K562 (cell line): ENCODE measurements around the gene TNPO2. TPM values are rescaled to one million over a fixed set of nuclear protein-coding genes. Genes with fewer than 3 reads are reported as not detected.

ENCODE experiments used
- ATF1 ChIP-seq, 2 experiments: fragments of 450-650 bp in 1 of 2; IDR thresholded peaks; 2 replicates each; pipeline ENCODE4 v1.6.1; 2016; ENCODE audit warnings: missing compliant biosample characterization in 1 of 2, missing genetic modification characterization in 1 of 2
- BHLHE40 ChIP-seq: IDR thresholded peaks from 2 replicates; pipeline ENCODE4 v1.6.1; 2011; ENCODE audit warnings: low read length, improper control_type of control experiment
- CXXC5 ChIP-seq: fragments of 250-450 bp; sonication (Bioruptor Pico); IDR thresholded peaks from 2 replicates; pipeline ENCODE4 v1.8.0; 2022; ENCODE audit warnings: inconsistent platforms, mild to moderate bottlenecking, moderate library complexity
- ESRRA ChIP-seq: fragments of 450-650 bp; IDR thresholded peaks from 2 replicates; pipeline ENCODE4 v1.6.1; 2014; ENCODE audit warnings: low read depth, mild to moderate bottlenecking, moderate library complexity, borderline replicate concordance
- FOXJ2 ChIP-seq: fragments of 200-800 bp; sonication (Bioruptor generic); IDR thresholded peaks from 2 replicates; pipeline ENCODE4 v1.6.1; 2016; ENCODE audit warnings: missing genetic modification characterization, missing compliant biosample characterization
- FOXK2 ChIP-seq, 2 experiments: fragments of 450-650 bp; IDR thresholded peaks in 1 of 2; conservative IDR thresholded peaks in 1 of 2; 2 replicates each; pipeline ENCODE4 v1.6.1; 2016; ENCODE audit warnings: low read depth in 2 of 2, mild to moderate bottlenecking in 1 of 2
- KAT7 ChIP-seq: sonication (generic); formaldehyde crosslinking; IDR thresholded peaks from 2 replicates; pipeline ENCODE4 v1.8.0; 2022; ENCODE audit warnings: missing genetic modification reagents, mild to moderate bottlenecking, borderline replicate concordance
- KDM5B ChIP-seq: fragments of 200-600 bp; sonication (generic); IDR thresholded peaks from 2 replicates; pipeline ENCODE4 v1.6.1; 2012; ENCODE audit warnings: low read depth, mild to moderate bottlenecking, moderate library complexity, low read length, control low read depth, inconsistent platforms; ENCODE audit not compliant: insufficient replicate concordance
- PHF8 ChIP-seq: fragments of 200-600 bp; sonication (generic); IDR thresholded peaks from 2 replicates; pipeline ENCODE4 v1.6.1; 2012; ENCODE audit warnings: mixed run types, mild to moderate bottlenecking, inconsistent platforms, low read length, moderate library complexity, borderline replicate concordance
- POLR2H ChIP-seq: IDR thresholded peaks from 2 replicates; pipeline ENCODE4 v1.6.1; 2016; ENCODE audit warnings: missing genetic modification characterization, low read depth, mild to moderate bottlenecking, control low read depth, missing compliant biosample characterization, moderate library complexity
- RFX1 ChIP-seq: fragments of 450-650 bp; IDR thresholded peaks from 2 replicates; pipeline ENCODE4 v1.6.1; 2016; ENCODE audit warnings: mild to moderate bottlenecking, moderate library complexity
- TBP ChIP-seq: optimal IDR thresholded peaks from 2 replicates; pipeline ENCODE3; 2011; ENCODE audit warnings: low read depth, low read length, improper control_type of control experiment
- polyA plus RNA-seq, 8 experiments: library from polyadenylated mRNA; depleted of rRNA in 4 of 8; stranded (reverse) in 5 of 8; unstranded in 3 of 8; fragments of >200 nt; fragmentation: Nextera tagmentation in 2 of 8; fragmentation: Illumina TruSeq in 1 of 8; extraction: Ambion mirVana in 2 of 8; extraction: Trizol in 1 of 8; gene quantifications; 2 replicates each; pipeline versions ENCODE4 v1.2.1 to v1.2.3, GENCODE V29; 2011 to 2014; ENCODE audit warnings: inconsistent platforms in 1 of 8, missing spikeins in 1 of 8
- total RNA-seq, 7 experiments: library from RNA; depleted of rRNA in 6 of 7; stranded (reverse); fragments of >200 nt in 6 of 7; fragmentation: Illumina TruSeq in 2 of 7; extraction: Trizol in 2 of 7; gene quantifications; 2 replicates each; pipeline versions ENCODE4 v1.2.1 to v1.2.3, GENCODE V29; 2011 to 2021; ENCODE audit warnings: low replicate concordance in 1 of 7
- TF ChIP-seq, protein P1 (sequence below): fragments of 250-450 bp; sonication (Bioruptor Pico); IDR thresholded peaks from 2 replicates; pipeline ENCODE4 v1.4.0; 2020
- TF ChIP-seq, protein P2 (sequence below): sonication (generic); formaldehyde crosslinking; IDR thresholded peaks from 2 replicates; pipeline ENCODE4 v1.9.0; 2022; ENCODE audit warnings: mild to moderate bottlenecking, missing genetic modification reagents
- TF ChIP-seq, protein P3 (sequence below): fragments of 450-650 bp; IDR thresholded peaks from 2 replicates; pipeline ENCODE4 v1.7.1; 2018; ENCODE audit warnings: mild to moderate bottlenecking, low read depth; ENCODE audit not compliant: partially characterized antibody
- TF ChIP-seq, protein P4 (sequence below): IDR thresholded peaks from 2 replicates; pipeline ENCODE4 v1.6.1; 2012; ENCODE audit warnings: low read depth, low read length, improper control_type of control experiment, borderline replicate concordance
- TF ChIP-seq, protein P5 (sequence below): conservative IDR thresholded peaks from 2 replicates; pipeline ENCODE4 v1.6.1; 2011; ENCODE audit warnings: low read depth, mild to moderate bottlenecking, low read length; ENCODE audit not compliant: control insufficient read depth

Gene TNPO2
- total and polyA plus RNA-seq, 9 of the 15 experiments (the other 6 are each of a cell fraction or from before 2014, with no cell fraction given): 6.0 to 126 (median 53.8) TPM

DNA sequence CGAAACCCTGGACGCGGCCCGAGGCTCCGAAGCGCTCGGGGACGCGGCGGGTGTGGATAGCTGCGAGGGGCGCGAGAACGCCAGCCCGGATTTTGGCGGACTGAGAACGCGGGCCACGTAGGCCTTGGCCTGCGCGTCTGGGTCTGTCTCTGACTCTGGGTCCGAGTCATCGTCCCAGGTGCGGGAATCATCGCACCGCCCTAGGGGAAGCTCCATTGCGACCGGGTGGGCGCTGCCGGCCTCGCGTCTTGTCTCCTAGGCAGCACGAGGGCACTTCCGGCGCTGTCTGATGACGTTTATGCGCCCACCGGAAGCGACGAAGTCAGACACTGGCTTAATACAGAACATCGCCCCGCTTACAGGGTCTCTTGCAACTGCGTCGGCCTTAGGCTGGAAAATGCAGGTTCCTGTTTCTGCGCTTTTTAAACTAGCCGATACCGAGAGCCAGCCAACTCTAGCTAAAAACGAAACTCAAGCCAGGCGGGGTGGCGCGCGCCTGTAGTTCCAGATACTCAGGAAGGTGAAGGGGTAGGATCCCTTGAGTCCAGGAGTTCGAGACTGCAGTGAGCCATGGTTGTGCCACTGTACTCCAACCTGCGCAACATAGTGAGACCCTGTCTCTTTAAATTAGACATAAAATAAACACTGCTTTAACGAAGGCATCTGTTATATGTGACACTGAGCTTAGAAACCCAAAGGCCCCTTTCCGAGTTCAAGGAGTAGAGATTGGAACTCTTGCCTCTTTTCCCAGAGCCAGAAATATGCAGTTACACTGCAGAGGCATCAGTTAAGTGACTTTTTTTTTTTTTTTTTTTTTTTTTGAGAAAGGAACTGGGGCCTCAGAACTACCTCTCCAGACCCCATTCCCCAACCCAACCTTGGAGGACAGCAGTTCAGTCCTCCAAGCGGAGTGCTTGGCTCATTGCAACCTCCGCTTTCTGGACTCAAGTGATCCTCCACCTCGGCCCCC is 27.1 kb downstream of the TNPO2 start, which contains the start of gene FBXW9 (continued):
- TF ChIP-seq, protein P1, sequence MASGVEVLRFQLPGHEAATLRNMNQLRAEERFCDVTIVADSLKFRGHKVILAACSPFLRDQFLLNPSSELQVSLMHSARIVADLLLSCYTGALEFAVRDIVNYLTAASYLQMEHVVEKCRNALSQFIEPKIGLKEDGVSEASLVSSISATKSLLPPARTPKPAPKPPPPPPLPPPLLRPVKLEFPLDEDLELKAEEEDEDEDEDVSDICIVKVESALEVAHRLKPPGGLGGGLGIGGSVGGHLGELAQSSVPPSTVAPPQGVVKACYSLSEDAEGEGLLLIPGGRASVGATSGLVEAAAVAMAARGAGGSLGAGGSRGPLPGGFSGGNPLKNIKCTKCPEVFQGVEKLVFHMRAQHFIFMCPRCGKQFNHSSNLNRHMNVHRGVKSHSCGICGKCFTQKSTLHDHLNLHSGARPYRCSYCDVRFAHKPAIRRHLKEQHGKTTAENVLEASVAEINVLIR (CRISPR knock-in tag): peak; percentile 94
- peak; percentile 94 for TF ChIP-seq RFX1
- peak; percentile 43 for TF ChIP-seq TBP
- TF ChIP-seq, protein P2, sequence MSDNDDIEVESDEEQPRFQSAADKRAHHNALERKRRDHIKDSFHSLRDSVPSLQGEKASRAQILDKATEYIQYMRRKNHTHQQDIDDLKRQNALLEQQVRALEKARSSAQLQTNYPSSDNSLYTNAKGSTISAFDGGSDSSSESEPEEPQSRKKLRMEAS: peak; percentile 77
- TF ChIP-seq KAT7 (CRISPR knock-in tag): 0 out of 2 replicates have a peak, but pooled peaks have one; percentile 7
- TF ChIP-seq ESRRA: 0 out of 2 replicates have a peak, but pooled peaks have one; percentile 29
- TF ChIP-seq, protein P3, sequence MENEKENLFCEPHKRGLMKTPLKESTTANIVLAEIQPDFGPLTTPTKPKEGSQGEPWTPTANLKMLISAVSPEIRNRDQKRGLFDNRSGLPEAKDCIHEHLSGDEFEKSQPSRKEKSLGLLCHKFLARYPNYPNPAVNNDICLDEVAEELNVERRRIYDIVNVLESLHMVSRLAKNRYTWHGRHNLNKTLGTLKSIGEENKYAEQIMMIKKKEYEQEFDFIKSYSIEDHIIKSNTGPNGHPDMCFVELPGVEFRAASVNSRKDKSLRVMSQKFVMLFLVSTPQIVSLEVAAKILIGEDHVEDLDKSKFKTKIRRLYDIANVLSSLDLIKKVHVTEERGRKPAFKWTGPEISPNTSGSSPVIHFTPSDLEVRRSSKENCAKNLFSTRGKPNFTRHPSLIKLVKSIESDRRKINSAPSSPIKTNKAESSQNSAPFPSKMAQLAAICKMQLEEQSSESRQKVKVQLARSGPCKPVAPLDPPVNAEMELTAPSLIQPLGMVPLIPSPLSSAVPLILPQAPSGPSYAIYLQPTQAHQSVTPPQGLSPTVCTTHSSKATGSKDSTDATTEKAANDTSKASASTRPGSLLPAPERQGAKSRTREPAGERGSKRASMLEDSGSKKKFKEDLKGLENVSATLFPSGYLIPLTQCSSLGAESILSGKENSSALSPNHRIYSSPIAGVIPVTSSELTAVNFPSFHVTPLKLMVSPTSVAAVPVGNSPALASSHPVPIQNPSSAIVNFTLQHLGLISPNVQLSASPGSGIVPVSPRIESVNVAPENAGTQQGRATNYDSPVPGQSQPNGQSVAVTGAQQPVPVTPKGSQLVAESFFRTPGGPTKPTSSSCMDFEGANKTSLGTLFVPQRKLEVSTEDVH: peak; percentile 86
- TF ChIP-seq FOXJ2 (tag): peak; percentile 53; the same call in 1 of the 2 replicates
- 0 out of 2 replicates have a peak, but pooled peaks have one; percentile 24 for TF ChIP-seq BHLHE40
- peak in 1 of 2 experiments; percentile 17; a peak in 1 of 4 replicates for TF ChIP-seq FOXK2 (conservative IDR thresholded peaks at IDR 0.05 in 1 of 2, IDR thresholded peaks at IDR 0.05 in 1 of 2; ENCODE audit: low read depth in 2 of 2)
- peak; percentile 46; the same call in 1 of the 2 replicates for TF ChIP-seq POLR2H (tag)
- TF ChIP-seq, protein P4, sequence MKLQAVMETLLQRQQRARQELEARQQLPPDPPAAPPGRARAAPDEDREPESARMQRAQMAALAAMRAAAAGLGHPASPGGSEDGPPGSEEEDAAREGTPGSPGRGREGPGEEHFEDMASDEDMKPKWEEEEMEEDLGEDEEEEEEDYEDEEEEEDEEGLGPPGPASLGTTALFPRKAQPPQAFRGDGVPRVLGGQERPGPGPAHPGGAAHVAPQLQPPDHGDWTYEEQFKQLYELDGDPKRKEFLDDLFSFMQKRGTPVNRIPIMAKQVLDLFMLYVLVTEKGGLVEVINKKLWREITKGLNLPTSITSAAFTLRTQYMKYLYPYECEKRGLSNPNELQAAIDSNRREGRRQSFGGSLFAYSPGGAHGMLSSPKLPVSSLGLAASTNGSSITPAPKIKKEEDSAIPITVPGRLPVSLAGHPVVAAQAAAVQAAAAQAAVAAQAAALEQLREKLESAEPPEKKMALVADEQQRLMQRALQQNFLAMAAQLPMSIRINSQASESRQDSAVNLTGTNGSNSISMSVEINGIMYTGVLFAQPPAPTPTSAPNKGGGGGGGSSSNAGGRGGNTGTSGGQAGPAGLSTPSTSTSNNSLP: no peak
- TF ChIP-seq, protein P5, sequence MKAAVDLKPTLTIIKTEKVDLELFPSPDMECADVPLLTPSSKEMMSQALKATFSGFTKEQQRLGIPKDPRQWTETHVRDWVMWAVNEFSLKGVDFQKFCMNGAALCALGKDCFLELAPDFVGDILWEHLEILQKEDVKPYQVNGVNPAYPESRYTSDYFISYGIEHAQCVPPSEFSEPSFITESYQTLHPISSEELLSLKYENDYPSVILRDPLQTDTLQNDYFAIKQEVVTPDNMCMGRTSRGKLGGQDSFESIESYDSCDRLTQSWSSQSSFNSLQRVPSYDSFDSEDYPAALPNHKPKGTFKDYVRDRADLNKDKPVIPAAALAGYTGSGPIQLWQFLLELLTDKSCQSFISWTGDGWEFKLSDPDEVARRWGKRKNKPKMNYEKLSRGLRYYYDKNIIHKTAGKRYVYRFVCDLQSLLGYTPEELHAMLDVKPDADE: peak; percentile 85; the same call in 1 of the 2 replicates
- TF ChIP-seq ATF1 (CRISPR knock-in tag; IDR thresholded peaks at IDR 0.05): peak; percentile 93
- peak; percentile 99 for TF ChIP-seq ATF1 (tag; IDR thresholded peaks at IDR 0.05)
- peak; percentile 53 for TF ChIP-seq CXXC5 (CRISPR knock-in tag)
- peak; percentile 55 for TF ChIP-seq KDM5B
- peak; percentile 73 for TF ChIP-seq PHF8
